Middle frontal gyrus (tissue), 1 donor: Measurements from ENCODE around the gene GNAS-AS1.
"Not testable (repeated sequence)": the region's sequence is repeated elsewhere in the genome, so short reads cannot be mapped to it uniquely, and the experiment has no call there.

Experiments used
- DNase-seq: peaks from one replicate; pipeline ENCODE4 v3.0.0-alpha.2; 2015; ENCODE audit warnings: low spot score; ENCODE audit errors: extremely low spot score

Gene GNAS-AS1

GRCh38 chr20:58836616-58837204, 14.0 kb downstream of the GNAS-AS1 start:
- no peak for DNase-seq

- DNase-seq: no peak
Observed at GRCh38 chr20:58835231-58835630, 15.5 kb downstream of the GNAS-AS1 start.

GRCh38 chr20:58833921-58834320, 16.8 kb downstream of the GNAS-AS1 start:
- no peak for DNase-seq

- no peak for DNase-seq
Observed at GRCh38 chr20:58832457-58832856, 18.2 kb downstream of the GNAS-AS1 start.

- no peak for DNase-seq
Observed at GRCh38 chr20:58829531-58829941, 21.2 kb downstream of the GNAS-AS1 start.

- not testable (repeated sequence) for DNase-seq
Observed at GRCh38 chr20:58828804-58829203, 21.9 kb downstream of the GNAS-AS1 start.

GRCh38 chr20:58828136-58828535, 22.6 kb downstream of the GNAS-AS1 start:
- no peak for DNase-seq

GRCh38 chr20:58826271-58826670, 24.4 kb downstream of the GNAS-AS1 start:
- DNase-seq: no peak

- DNase-seq: no peak
Observed at GRCh38 chr20:58825450-58825849, 25.3 kb downstream of the GNAS-AS1 start.

GRCh38 chr20:58824843-58825242, 25.9 kb downstream of the GNAS-AS1 start:
- no peak for DNase-seq

GRCh38 chr20:58822748-58823730, 27.7 kb downstream of the GNAS-AS1 start:
- DNase-seq: no peak

- DNase-seq: no peak
Observed at GRCh38 chr20:58822149-58822548, 28.6 kb downstream of the GNAS-AS1 start.

GRCh38 chr20:58820515-58820914, 30.2 kb downstream of the GNAS-AS1 start:
- DNase-seq: not testable (repeated sequence)

GRCh38 chr20:58819921-58820320, 30.8 kb downstream of the GNAS-AS1 start:
- DNase-seq: no peak

- DNase-seq: no peak
Observed at GRCh38 chr20:58818586-58819285, 32.0 kb downstream of the GNAS-AS1 start.

GRCh38 chr20:58817748-58818147, 33.0 kb downstream of the GNAS-AS1 start:
- DNase-seq: no peak

GRCh38 chr20:58816957-58817651, 33.6 kb downstream of the GNAS-AS1 start:
- no peak for DNase-seq

GRCh38 chr20:58816051-58816450, 34.7 kb downstream of the GNAS-AS1 start:
- DNase-seq: no peak

- DNase-seq: no peak
Observed at GRCh38 chr20:58815448-58815847, 35.3 kb downstream of the GNAS-AS1 start.

GRCh38 chr20:58813369-58813768, 37.3 kb downstream of the GNAS-AS1 start:
- no peak for DNase-seq

GRCh38 chr20:58811334-58811733, 39.4 kb downstream of the GNAS-AS1 start:
- no peak for DNase-seq
